COLO668 (cell line): ENCODE data around the gene CYP2J2.
"Not testable (repeated sequence)": the region's sequence is repeated elsewhere in the genome, so short reads cannot be mapped to it uniquely, and the experiment has no call there.

ENCODE experiments used
- DNase-seq: peaks from one replicate; lab custom pipeline; 2025; ENCODE audit not compliant: unreplicated experiment; lab: John Stamatoyannopoulos, UW

The CYP2J2 gene

DNA sequence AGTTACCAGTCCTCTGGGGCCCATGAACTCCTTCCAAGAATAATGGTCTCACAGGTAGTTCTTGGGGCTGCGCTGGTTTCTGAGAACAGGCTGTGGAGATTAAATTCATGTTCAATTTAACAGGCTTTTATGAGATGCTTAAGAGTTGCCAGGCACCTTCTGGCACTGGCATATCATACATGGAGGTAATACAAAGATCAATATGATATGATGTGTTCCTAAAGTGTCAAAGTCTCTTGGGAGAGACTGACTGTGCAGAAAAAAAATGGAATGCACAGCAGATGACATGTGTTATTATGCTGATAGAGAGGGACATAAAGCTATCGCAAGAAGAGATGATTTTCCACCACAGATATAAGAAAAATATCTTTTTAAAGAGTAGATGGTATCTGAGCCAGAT, 6.8 kb downstream of the CYP2J2 start:
- no peak for DNase-seq

DNA sequence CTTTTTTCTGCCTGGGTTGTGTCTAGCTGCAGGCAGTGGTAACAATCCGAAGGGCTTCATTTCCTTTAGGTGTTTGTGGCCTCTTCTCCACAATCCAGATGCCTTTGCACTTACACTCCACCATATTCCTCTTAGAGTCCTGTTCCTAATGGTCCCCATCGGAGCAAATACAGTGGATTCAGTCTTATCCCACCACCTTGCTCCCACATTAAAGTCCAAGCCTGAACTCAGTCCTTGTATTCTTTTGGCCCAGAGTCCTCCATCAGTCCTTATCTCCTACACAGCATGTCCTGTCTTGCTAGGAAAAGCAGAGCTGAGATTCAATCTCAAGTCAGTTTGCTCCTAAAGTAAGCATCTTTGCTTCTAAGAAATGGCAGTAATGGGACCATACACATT, 8.8 kb downstream of the CYP2J2 start:
- DNase-seq: no peak

DNA sequence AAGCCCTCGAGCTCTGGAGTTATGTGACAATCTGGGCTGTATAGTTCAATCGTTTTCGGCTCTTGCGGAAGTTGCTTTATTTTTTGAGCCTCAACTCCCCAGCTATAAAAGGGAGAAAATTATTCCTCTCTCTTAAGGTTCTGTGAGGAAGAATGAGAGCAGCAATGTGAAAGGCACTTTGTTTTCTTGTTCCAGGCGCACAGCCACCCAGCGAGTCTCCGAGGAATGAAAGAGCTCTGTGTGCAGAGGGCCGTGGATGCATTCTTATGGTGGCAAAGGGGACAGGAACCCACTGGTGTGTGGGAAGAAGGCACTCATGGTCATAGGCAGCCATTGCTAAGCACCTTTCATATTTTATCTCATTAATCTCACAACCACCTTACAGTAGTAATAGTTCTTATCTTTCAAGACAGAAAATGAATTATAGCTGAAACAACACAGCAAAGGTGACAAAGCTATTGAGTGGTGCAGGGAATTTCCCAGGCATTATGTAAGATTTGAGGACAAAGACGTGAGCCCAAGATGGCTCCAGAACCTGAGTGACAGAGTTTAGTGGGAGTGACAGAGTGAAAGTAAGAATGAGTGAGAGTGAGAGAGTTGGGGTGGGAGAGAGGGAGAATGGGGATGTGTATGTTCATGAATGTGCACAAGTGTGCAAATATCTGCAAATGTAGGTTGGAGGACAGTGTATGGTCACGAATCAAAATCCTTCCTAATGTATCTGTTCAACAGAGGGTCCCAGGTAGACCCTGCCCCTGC, 9.4 kb downstream of the CYP2J2 start:
- no peak for DNase-seq

DNA sequence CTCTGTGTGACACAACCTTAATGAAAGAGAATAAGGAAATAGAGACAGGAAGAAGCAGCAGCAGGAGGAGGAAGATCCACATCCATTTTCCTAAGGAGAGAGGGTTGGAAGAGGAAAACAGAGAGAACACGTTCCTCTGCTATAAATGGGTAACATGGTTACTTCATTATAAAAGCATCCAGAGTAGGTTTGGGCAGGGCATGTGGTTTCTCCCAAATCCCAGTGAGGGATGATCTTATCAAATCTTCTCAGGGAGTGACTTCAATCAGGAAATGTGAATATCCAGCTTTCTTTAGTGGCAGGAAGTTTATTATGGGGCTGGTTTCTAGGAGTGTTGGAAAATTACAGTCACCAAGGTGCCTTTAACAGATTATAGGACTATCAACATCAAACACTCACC, 11.1 kb downstream of the CYP2J2 start:
- DNase-seq: no peak

DNA sequence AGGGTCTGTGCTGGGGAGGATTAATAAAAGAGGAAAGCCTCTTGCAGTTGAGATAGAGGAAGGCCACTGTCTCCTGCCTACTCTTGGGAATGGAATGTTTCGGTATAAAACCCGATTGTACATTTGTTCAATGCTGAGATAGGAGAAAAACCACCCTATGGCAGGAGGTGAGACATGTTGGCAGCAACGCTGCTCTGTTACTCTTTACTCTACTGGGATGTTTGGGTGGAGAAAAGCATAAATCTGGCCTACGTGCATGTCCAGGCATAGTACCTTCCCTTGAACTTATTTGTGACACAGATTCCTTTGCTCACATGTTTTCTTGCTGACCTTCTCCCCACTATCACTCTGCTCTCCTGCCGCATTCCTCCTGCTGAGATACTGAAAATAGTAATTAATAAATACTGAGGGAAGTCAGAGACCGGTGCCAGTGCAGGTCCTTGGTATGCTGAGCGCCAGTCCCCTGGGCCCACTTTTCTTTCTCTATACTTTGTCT, 11.7 kb downstream of the CYP2J2 start:
- DNase-seq: not testable (repeated sequence)

DNA sequence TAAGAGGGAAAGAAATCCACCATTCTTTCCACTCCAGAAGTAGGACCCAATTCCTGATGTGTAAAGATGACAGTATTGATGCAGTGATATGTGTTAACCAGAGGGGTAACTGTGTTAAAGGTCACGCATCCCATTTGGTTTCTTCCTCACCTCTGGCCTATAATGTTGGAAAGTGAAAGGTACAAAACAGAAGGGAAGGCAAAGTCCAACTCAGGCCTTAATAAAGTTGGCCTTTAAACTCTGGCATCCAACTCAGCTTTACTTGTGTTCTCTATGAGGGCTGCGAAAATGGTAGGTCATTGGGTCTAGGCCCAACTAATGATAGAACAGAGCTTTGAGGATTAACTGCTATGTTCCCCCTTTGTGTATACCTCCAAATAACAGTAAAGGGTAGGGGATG, 17.9 kb downstream of the CYP2J2 start:
- no peak for DNase-seq

DNA sequence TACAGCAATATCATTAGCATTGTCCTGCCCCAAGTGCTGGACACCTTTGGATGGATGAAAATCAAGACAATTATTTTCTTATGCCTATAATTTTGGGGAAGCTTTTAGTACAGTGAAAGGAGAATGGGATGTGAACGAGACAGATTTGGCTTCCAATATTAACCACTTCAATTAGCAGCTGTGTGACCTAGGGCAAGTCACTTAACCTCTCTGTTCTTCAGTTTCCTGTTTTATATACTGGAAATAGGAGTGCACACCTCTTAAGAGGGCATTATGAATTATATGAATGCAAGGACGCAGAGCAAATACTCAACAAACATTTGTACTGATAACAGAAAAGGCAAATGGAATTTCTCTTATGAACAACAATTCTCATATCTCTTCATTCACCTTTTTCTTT, 18.5 kb downstream of the CYP2J2 start:
- no peak for DNase-seq

DNA sequence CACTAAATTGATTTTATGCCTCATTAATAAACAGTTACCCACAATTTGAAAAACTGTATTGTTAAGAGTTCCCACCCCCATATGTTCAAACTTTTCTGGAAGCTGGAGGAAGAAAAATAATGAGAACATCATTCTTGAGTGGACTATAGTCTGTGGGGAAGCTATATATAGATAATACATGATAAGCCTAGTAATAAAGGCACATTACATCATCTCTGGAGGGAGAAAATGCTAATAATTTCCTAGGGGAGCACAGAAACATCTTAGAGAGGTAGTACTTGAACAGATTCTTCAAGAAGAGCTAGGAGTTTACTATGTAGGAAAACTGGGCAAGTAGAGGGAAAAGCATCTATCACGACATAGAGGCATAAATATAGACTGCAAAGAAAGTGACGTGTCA, 19.6 kb downstream of the CYP2J2 start:
- DNase-seq: no peak

DNA sequence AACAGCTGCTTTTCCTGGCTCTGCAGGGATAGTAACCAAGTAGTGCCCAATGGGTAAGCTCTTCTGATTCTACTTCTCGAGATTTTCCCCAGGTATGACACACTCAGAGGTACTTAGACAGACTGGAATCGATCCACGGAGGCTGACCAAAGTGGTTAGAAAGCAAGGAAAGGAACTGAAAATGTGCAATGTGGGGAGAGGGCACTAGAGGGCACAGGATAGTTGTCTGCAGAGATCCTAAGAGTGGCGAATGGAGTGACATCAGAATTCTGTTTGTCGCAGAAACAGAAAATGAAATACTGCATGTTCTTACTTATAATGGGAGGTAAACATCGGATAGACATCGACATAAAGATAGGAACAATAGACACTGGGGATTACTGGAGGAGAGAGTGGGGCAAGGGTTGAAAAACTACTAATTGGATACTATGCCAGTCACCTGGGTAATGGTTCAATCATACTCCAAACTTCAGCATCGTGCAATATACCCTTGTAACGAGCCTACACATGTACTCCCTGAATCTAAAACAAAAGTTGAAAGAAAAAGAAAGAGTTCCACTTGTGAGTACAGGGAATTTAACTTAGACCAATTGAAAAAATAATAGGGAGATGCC, 23.3 kb downstream of the CYP2J2 start:
- no peak for DNase-seq

DNA sequence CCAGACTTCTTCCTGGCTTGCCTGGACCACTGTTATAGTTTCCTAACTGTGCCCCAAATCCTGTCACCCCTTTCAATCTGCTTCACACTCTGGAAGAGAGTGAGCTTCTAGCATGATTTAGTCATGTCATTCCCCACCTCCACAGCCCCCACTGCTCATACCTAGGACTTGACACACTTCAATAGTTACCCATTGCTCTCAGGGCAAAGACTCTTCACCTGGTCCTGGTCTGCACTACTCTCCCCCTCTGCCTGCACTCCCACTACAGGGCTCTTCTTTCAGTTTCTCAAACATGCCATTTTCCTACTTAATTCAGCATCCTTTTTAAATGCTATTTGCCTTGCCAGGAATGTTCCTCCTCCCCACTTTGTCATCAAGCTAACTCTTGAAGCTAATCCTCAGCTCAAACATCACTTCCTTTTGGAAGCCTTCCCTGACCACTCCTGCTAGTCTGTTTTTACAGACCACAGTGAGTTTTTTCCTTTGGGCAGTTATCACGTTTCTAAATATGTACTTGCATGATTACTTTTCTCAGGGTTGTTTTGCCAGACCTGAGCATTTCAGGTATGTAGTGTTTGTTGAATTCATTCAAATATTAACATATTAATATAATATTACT, 24.7 kb downstream of the CYP2J2 start:
- no peak for DNase-seq

DNA sequence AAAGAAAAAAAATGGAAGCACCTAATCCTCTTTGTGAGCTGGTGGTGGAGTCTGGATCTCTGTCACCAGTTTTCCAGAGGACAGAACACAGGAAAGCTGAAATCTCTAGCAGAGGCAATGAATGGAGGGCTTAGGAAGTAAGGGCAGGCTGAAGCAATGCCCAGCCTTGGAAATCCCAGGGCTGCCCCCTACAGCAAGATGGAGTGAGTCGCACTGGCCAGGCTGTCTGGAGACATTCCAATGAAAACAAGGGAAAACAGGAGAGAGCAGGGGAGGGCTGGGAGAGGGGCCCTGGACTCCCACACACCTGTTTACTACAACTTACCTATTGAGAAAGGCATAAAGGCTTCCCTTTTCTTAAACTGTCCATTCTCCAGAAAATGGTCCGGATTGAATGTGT, 25.9 kb downstream of the CYP2J2 start:
- DNase-seq: no peak

DNA sequence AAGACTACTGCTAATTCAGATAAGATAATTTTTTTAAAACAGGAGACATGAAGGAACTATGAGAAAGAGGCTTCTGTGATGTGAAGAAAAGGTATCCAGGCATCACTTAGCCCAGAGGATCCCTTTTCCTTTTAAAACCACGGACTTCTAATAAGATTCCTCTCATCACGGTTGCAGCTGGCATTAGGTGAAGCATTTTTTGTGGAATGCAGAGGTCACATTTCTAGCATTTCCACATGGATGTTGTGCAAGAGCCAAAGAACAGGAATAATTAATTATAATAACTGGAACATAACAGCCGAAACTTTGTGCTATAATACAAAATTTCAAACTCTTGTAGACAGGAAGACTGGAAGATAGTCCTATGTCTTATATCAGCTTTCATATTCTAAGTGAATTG, 27.6 kb downstream of the CYP2J2 start:
- DNase-seq: no peak

DNA sequence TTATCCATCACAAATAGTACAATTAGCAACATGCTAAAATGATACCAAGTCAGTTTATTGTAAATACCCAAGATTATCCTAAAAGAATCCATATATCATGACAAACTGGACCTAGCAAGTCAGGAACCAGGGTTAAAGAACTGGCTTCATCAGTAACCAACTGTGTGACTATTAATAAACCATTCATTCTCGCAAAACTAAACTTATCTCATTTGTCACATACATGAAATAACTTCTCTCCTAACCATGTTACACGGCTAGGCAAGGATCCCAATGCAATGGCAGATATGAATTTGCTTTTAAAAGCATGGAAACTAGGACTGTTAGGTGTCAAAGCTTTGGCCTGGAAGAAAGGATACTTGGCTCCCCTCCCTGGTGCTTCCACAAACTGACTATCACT, 29.4 kb downstream of the CYP2J2 start:
- DNase-seq: no peak

DNA sequence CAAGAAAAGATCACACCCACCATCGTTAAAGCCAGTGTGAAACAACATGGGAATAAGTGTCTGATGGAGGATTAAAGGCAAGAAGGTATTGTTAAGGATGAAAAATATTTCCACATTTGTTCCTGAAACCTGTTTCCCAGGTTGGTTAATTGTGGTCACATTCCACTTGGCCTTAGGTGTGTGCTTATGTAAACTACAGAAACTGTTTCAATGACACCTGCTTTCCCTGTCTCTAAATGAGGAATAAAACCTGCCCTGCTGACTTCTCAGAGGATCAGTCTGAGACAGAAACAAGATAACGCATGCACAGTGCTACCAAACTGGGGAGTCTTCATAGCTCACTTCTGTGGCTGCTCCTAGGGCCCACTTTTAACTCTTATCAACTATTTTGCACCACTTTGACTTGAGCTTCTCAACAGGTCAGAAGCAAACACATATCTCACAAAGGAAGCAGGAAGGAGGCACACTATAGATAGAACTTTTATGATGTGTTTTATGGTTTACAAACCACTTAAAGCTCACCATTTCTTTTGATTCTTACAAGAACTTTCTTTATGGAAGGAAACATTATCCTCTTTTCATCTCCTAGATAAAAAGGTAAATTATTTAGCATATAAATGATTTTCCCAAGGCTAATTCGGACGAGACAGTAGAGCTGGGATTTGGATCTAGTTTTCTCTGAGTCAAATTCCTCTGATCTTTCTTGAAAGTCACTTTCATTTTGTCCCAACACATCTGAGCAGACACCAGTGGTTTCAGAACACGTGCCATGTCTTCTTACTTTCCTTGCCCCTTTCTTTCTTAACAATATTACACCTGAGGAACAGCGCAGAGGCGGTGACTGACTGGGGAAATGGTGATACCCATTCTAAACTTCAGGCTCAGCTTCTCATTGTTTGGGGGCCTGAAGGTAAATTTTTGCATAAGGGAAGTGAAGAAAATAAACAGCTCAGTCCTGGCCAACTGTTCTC, 33.4 kb downstream of the CYP2J2 start:
- no peak for DNase-seq

DNA sequence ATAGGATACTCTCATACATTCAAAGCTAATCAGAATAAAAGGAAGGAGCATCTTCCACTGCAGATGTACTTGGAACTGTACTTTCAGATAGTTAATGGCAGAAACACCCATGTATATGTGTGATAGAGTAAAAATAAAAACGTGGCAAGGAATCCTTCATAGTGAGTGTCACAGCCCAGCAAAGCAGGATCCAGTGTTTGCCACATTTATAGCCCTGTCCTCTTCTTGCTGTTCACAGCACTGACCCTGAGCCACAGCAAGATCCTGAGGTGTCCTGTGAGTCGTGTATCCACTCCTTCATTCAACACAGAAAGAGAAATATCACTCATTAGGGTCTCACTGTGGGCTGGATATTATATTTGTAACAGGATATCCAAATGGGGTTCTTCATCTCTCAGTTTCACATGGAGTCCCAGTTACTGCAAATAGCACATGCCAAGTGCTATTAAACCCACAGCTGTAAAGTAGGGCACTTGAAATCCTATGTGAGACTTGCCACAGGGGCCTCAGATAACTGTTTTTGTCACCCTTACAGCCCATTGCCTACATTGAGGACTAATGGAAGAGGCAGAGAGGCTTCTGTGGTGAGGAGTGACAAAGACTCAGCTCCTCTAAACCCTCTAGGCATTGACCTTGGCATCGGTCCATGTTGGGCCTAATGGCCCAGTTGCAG, 41.3 kb downstream of the CYP2J2 start:
- DNase-seq: no peak

DNA sequence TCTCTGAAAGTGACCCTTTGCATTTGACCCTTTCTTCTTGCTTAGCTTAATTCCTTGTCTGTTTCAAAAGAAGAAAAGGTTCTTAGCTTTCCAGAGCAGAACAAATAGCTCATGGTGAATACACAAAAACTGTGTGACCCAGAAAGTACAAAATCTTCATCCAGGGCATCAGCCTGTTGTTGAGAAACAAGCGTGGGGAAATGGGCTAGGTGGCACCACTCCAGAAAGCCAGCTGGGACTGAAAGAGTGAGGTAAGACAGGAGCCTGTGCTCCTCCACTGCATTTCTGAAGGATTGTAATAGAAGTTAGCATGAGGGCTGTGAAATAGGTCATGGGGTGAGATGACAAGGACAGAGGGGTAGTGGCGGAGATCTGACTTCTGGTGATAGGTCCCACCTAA, 45.8 kb downstream of the CYP2J2 start:
- no peak for DNase-seq

DNA sequence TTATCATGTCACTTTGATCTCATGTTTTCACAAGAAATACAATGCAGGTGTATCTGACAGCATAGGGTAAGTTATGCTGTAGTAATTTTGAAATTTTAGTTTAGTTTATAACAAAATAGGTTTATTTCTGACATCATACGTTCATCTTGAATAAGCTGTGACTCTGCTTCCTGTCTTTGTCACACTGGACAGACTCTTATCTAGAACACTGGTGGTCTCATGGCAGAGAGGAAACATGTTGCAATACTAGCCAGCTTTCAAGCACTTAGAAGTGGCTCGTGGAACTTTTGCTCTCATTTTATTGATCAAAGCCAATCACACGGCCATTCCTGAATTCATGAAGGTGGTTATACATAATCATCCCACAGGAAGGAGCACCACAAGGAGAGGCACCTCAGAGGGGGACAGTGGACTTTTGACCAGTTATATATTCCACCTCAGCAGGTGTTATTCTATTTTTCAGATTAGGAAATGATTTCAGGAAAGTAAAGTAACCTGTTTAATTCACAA, 46.5 kb downstream of the CYP2J2 start:
- no peak for DNase-seq

DNA sequence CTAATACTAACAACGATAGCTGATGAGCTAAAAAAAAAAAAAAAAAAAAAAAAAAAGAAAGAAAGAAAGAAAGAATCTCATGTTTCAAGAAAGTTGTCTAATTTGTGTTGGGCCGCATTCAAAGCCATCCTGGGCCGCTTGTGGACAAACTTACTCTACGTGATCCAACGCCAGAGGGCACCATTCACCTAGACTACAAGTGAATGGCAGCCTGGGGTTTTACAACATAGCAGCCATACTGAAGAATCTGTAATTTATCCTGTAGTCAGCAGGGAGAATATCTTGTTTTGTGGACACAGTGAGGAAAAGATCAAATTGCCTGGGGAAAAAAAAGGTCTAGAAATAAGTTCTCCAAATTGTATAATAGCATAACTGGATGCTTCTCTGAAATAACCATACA, 47.0 kb downstream of the CYP2J2 start:
- DNase-seq: peak; percentile 58

DNA sequence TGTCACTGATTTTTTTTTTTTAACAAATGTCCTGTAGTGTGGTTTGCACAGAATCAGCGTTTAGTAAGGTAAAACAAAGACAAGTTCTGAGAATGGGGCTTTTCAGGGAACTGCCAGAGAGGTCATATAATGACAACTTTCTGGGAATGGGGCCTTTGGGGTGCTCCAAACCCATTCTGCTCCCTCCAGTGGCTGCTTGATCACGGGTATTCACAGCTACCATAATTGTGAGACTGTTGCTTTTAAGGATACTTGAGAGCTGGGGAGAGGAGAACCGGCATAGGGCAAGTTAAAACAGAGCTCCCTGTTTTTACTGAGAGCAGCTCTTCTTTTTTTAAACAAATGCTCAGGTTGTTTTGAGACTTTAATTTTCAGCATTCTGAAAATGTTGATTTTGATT, 48.2 kb downstream of the CYP2J2 start:
- DNase-seq: no peak

DNA sequence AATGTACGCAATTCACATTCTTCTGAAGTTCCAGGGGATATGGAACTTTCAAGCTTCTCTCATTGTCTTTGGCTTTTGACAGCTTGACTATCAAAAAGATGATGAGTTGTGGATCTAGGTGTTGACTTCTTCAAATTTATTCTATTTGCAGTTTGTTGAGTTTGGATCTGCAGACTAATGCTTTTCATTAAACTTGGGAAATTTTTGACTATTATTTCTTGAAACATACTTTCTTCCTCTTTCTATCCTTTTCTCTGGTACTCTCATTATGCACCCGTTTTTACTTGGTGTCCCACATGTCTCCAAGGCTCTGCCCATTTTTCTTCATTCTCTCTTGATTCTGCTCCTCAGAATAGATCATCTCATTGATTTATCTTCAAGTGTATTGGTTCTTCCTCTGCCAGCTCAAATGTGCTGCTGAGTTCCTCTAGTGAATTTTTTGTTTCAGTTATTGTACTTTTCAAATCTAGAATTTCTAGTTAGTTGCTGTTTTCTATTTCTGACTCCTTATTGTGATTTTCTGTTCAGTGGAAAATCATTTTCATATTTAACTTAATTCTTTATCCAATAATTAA, 49.4 kb downstream of the CYP2J2 start:
- no peak for DNase-seq
